Tibial artery (tissue), 4 donors: Measurements from ENCODE around the gene MSANTD1.

Source experiments
- DNase-seq, 2 donors: peaks; one replicate each; pipeline ENCODE4 v3.0.0-alpha.2; 2019
- H3K27ac ChIP-seq, 2 donors: fragments of 200-600 bp; sonication (generic) in 1 of 2; 1 replicate in 1 of 2; 2 replicates in 1 of 2; pipeline ENCODE4 v1.5.1; 2018 to 2019; ENCODE audit warnings: mild to moderate bottlenecking in 1 of 2
- H3K27me3 ChIP-seq, 2 donors: fragments of 200-600 bp; sonication (generic) in 1 of 2; one replicate each; pipeline versions ENCODE4 v1.5.1 to v1.6.0; 2016 to 2019
- H3K36me3 ChIP-seq, 3 donors: fragments of 200-600 bp; sonication (generic) in 2 of 3; one replicate each; pipeline ENCODE4 v1.5.1; 2016 to 2019; ENCODE audit warnings: mild to moderate bottlenecking in 2 of 3
- H3K4me1 ChIP-seq, 4 donors: fragments of 200-600 bp; sonication (generic) in 2 of 4; 1 replicate in 3 of 4; 2 replicates in 1 of 4; pipeline ENCODE4 v1.5.1; 2016 to 2019
- H3K4me3 ChIP-seq, 2 donors: fragments of 200-600 bp; sonication (generic) in 1 of 2; 1 replicate in 1 of 2; 2 replicates in 1 of 2; pipeline ENCODE4 v1.5.1; 2018 to 2019; ENCODE audit warnings: mild to moderate bottlenecking in 2 of 2
- H3K9me3 ChIP-seq, 3 donors: fragments of 200-600 bp; sonication (generic) in 1 of 3; one replicate each; pipeline ENCODE4 v1.5.1; 2016 to 2019
- CTCF ChIP-seq, 2 experiments: fragments of 200-600 bp in 1 of 2; fragments of 450-650 bp in 1 of 2; IDR thresholded peaks; one replicate each; pipeline ENCODE4 v1.5.1; 2017 to 2019; ENCODE audit warnings: antibody characterized with exemption in 2 of 2, mild to moderate bottlenecking in 1 of 2, moderate library complexity in 1 of 2
- intact Hi-C: fragments of 100-400 bp; cut with DNase I; formaldehyde crosslinking; loops from one replicate; pipeline ENCODE4 v1.15.0; 2023; ENCODE audit warnings: low total_unique reads

MSANTD1 gene

GRCh38 chr4:3243136-3243780 lies 5.7 kb upstream of the MSANTD1 start:
- Histone ChIP-seq H3K27me3 (no peaks in the 10 kb centered on the region), H3K4me3 (no peak overlapping the region), H3K4me1 (no peaks in the 10 kb centered on the region), H3K27ac (no peak overlapping the region), H3K9me3 (no peaks in the 10 kb centered on the region), H3K36me3 (peaks cover 22 to 56% (median 26%) of the 10 kb centered on the region in 3 donors)
- TF ChIP-seq CTCF (IDR thresholded peaks at IDR 0.05) = no peak
- no peak for DNase-seq
- intact Hi-C loops = no loop called here

DNA sequence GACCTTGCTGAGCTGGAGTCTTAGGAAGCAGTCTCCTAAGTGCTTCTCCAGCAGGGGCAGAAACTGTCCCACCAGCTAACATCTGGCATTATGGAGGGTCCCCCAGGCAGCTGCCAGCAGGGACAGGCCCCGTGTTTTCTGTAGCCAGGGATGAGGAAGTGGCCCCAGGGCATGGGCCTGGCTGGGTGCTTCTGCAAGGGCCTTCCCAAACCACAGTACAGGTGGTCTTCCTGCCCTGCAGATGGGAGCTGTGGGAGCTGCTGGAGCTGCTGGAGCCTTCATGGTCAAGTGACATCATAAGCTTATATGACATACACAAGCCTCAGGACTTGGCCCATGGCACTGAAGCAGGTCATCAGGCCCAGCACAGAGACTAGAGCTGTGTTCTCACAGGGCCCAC lies 5.0 kb upstream of the MSANTD1 start:
- no peak for TF ChIP-seq CTCF (IDR thresholded peaks at IDR 0.05)
- H3K27me3 ChIP-seq = no peaks in the 10 kb centered on the region
- no peak for DNase-seq

GRCh38 chr4:3244747-3245146 lies 4.2 kb upstream of the MSANTD1 start:
- no peaks in the 10 kb centered on the region for H3K9me3 ChIP-seq
- peaks cover 7 to 41% (median 11%) of the 10 kb centered on the region in 3 donors for H3K36me3 ChIP-seq
- no peak overlapping the region for H3K27ac ChIP-seq
- DNase-seq = no peak
- intact Hi-C loops = no loop called here
- H3K27me3 ChIP-seq = no peaks in the 10 kb centered on the region
- H3K4me3 ChIP-seq = no peak overlapping the region
- H3K4me1 ChIP-seq = no peaks in the 10 kb centered on the region
- TF ChIP-seq CTCF (IDR thresholded peaks at IDR 0.05) = no peak

More for the DNA sequence above, 5.0 kb upstream of the MSANTD1 start:
- H3K36me3 ChIP-seq = peaks cover 15 to 48% (median 18%) of the 10 kb centered on the region in 3 donors
- H3K27ac ChIP-seq = no peak overlapping the region
- H3K4me3 ChIP-seq = no peak overlapping the region
- no peaks in the 10 kb centered on the region for H3K4me1 ChIP-seq
- intact Hi-C loops = no loop called here
- no peaks in the 10 kb centered on the region for H3K9me3 ChIP-seq

GRCh38 chr4:3245676-3246075 lies 3.3 kb upstream of the MSANTD1 start:
- Histone ChIP-seq H3K4me1 (no peaks in the 10 kb centered on the region), H3K9me3 (no peaks in the 10 kb centered on the region), H3K4me3 (no peak overlapping the region), H3K27me3 (no peaks in the 10 kb centered on the region), H3K27ac (no peak overlapping the region), H3K36me3 (peaks cover 0 to 32% (median 2%) of the 10 kb centered on the region in 3 donors)
- DNase-seq = no peak
- no peak for TF ChIP-seq CTCF (IDR thresholded peaks at IDR 0.05)
- intact Hi-C loops = no loop called here

GRCh38 chr4:3246458-3247398 lies 2.2 kb upstream of the MSANTD1 start:
- TF ChIP-seq CTCF (IDR thresholded peaks at IDR 0.05) = no peak
- DNase-seq = no peak
- H3K4me1 ChIP-seq = no peaks in the 10 kb centered on the region
- H3K4me3 ChIP-seq = no peak overlapping the region
- H3K27ac ChIP-seq = no peak overlapping the region
- H3K9me3 ChIP-seq = no peaks in the 10 kb centered on the region
- H3K36me3 ChIP-seq = peaks cover 0 to 21% (median 0%) of the 10 kb centered on the region in 3 donors
- intact Hi-C loops = no loop called here
- no peaks in the 10 kb centered on the region for H3K27me3 ChIP-seq
